Measurements from ENCODE around the gene TINAG. TPM values are rescaled to one million over a fixed set of nuclear protein-coding genes. Genes with fewer than 3 reads are reported as not detected.

Gene TINAG
- total RNA-seq, 4 donors from 2014 or later: not detected

DNA sequence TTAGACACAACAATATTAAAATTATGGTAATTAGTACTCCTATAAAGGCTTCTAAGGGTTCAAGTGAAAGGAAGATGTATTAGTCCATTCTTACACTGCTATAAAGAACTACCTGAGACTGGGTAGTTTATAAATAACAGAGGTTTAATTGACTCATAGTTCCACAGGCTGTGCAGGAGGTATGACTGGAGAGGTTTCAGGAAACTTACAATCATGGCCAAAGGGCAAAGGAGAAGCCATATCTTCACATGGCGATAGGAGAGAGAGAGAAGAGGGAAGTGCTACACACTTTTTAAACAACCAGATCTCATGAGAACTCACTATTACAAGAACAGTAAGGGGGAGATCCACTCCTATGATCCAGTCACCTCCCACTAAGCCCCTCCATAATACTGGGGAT is 52.9 kb downstream of the TINAG start:
- 93 to 100% methylated on average over 1 of the region's 1 CpG for WGBS, 2 donors

DNA sequence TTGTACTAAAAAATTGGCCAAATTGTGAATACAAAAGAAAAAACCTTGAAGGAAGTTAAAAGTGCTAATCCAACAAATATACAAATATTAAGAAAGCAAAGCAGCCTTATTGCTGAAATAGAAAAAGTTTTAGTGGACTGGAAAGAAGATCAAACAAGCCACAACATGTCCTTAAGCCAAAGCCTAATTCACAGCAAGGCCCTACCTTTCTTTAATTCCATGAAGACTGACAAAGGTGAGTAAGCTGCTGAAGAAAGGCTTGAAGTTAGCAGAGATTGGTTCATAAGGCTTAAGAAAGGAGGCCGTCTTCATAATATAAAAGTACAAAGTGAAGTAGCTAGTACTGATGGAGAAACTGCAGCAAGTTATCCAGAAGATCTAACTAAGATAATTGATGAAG is 53.5 kb downstream of the TINAG start:
- WGBS, 2 donors: 91 to 97% methylated on average over 1 of the region's 1 CpG
- Histone ChIP-seq H3K27ac (no peak overlapping the region), H3K4me3 (replicated peaks in 1 of 3) (no peak overlapping the region), H3K36me3 (no peaks in the 10 kb centered on the region), H3K27me3 (no peaks in the 10 kb centered on the region), H3K9me3 (no peaks in the 10 kb centered on the region), H3K4me1 (no peaks in the 10 kb centered on the region)
- DNase-seq: no peak
- TF ChIP-seq, protein P1, sequence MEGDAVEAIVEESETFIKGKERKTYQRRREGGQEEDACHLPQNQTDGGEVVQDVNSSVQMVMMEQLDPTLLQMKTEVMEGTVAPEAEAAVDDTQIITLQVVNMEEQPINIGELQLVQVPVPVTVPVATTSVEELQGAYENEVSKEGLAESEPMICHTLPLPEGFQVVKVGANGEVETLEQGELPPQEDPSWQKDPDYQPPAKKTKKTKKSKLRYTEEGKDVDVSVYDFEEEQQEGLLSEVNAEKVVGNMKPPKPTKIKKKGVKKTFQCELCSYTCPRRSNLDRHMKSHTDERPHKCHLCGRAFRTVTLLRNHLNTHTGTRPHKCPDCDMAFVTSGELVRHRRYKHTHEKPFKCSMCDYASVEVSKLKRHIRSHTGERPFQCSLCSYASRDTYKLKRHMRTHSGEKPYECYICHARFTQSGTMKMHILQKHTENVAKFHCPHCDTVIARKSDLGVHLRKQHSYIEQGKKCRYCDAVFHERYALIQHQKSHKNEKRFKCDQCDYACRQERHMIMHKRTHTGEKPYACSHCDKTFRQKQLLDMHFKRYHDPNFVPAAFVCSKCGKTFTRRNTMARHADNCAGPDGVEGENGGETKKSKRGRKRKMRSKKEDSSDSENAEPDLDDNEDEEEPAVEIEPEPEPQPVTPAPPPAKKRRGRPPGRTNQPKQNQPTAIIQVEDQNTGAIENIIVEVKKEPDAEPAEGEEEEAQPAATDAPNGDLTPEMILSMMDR (IDR thresholded peaks at IDR 0.05): no peak
- no peak for TF ChIP-seq POLR2A (IDR thresholded peaks at IDR 0.05)
- intact Hi-C loops (cut with DNase I): no loop called here

More for the DNA sequence above, 52.9 kb downstream of the TINAG start:
- intact Hi-C loops (cut with DNase I): no loop called here
- H3K27me3 ChIP-seq: no peaks in the 10 kb centered on the region
- H3K36me3 ChIP-seq: no peaks in the 10 kb centered on the region
- no peak overlapping the region for H3K27ac ChIP-seq
- DNase-seq: no peak
- H3K4me1 ChIP-seq: no peaks in the 10 kb centered on the region
- H3K4me3 ChIP-seq (replicated peaks in 1 of 3): no peak overlapping the region
- no peaks in the 10 kb centered on the region for H3K9me3 ChIP-seq
- TF ChIP-seq, protein P1 (IDR thresholded peaks at IDR 0.05): no peak
- no peak for TF ChIP-seq POLR2A (IDR thresholded peaks at IDR 0.05)

DNA sequence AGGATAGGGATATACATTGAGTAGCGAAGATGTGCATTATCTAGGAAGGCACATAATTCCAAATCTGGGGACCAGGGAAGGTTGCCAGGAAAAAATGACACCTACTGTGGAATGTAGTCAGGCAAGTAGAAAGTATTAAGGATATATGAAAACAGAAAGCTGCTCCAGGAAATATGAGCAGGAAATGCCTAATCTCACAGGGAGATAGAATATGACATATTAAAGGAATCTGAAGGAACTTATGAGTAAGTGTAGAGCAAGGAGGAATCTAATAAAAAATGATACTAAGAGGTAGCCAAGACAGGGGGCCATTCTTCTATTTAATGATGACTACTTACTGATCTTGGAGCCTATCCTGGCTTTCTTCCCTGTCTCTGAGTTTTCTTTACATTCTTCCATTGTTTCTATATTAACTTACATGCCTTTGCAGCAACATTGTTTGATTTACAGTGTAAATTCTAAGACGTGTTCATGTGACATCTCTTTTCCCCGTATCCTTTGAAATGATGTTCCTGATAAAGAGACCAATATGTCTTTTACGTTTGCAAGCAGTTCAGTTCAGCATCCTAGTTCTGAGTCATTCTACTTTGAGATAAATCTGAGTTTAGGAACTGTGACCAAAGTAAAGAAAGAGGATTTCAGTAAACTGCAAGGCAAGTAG is 58.6 kb downstream of the TINAG start:
- no peaks in the 10 kb centered on the region for H3K4me1 ChIP-seq
- no peak overlapping the region for H3K4me3 ChIP-seq (replicated peaks in 1 of 3)
- intact Hi-C loops (cut with DNase I): no loop called here
- no peaks in the 10 kb centered on the region for H3K9me3 ChIP-seq
- WGBS, 2 donors: 73 to 75% methylated on average over 4 of the region's 4 CpGs
- TF ChIP-seq POLR2A (IDR thresholded peaks at IDR 0.05): no peak
- TF ChIP-seq, protein P1 (IDR thresholded peaks at IDR 0.05): no peak
- no peak overlapping the region for H3K27ac ChIP-seq
- H3K27me3 ChIP-seq: no peaks in the 10 kb centered on the region
- no peaks in the 10 kb centered on the region for H3K36me3 ChIP-seq
- DNase-seq: no peak

DNA sequence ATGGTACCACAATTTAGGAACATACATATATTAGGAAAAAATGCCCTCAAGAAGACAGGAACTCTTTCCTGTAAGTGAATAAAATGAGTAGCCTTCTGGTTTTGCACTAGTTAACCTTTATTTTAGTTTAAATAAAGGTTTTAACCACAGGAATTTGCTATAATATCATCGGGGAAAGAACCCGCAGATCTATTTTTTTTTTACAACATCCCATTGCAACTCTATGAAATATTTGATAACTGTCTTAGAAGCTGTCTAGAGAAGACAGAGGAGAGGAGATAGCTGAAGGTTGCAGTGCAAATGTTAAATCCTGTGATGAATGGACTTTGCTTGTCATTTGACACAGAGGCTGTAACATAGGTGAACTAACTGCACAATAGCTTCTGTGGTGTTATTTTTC is 69.5 kb downstream of the TINAG start:
- Histone ChIP-seq H3K27ac (no peak overlapping the region), H3K9me3 (no peaks in the 10 kb centered on the region), H3K4me3 (replicated peaks in 1 of 3) (no peak overlapping the region), H3K27me3 (no peaks in the 10 kb centered on the region), H3K36me3 (no peaks in the 10 kb centered on the region), H3K4me1 (no peaks in the 10 kb centered on the region)
- no peak for DNase-seq
- WGBS, 2 donors: 86 to 91% methylated on average over 2 of the region's 2 CpGs
- intact Hi-C loops (cut with DNase I): no loop called here
- no peak for TF ChIP-seq POLR2A (IDR thresholded peaks at IDR 0.05)
- TF ChIP-seq, protein P1 (IDR thresholded peaks at IDR 0.05): no peak

DNA sequence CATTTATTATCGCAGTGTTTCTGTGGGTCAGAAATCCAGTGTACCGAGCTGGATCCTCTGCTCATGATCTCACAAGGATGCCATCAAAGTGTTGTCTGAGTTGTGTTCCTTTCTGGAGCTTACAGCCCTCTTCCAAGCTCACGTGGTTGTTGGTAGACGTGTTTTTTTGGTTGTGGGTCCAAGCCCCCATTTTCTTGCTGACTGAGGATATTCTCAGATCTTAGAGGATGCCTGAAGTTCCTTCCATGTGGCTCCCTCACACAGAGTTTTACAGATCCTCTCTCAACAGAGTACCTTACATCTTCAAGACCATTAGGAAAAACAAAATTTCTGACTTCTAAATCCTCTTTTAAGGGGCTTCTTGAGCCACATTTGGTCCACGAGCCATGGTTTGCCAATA is 78.1 kb downstream of the TINAG start:
- no peaks in the 10 kb centered on the region for H3K4me1 ChIP-seq
- H3K27me3 ChIP-seq: no peaks in the 10 kb centered on the region
- TF ChIP-seq, protein P1 (IDR thresholded peaks at IDR 0.05): no peak
- TF ChIP-seq POLR2A (IDR thresholded peaks at IDR 0.05): no peak
- H3K36me3 ChIP-seq: no peaks in the 10 kb centered on the region
- no peak overlapping the region for H3K27ac ChIP-seq
- no peaks in the 10 kb centered on the region for H3K9me3 ChIP-seq
- 91 to 93% methylated on average over 5 of the region's 5 CpGs for WGBS, 2 donors
- no peak overlapping the region for H3K4me3 ChIP-seq (replicated peaks in 1 of 3)
- intact Hi-C loops (cut with DNase I): no loop called here
- no peak for DNase-seq

Data from thyroid gland (tissue), 4 donors.